Breast epithelium (tissue), 4 donors: ENCODE data around the gene TNS1. TPM values are rescaled to one million over a fixed set of nuclear protein-coding genes. Genes with fewer than 3 reads are reported as not detected.

Experiments
- DNase-seq, 2 donors: peaks; one replicate each; pipeline ENCODE4 v3.0.0-alpha.2; 2019; ENCODE audit warnings: low spot score in 2 of 2
- H3K27ac ChIP-seq, 2 donors: fragments of 200-600 bp; sonication (generic) in 1 of 2; one replicate each; pipeline ENCODE4 v1.5.1; 2016 to 2019; ENCODE audit warnings: mild to moderate bottlenecking in 1 of 2
- H3K27me3 ChIP-seq, 2 donors: fragments of 200-600 bp; sonication (generic) in 1 of 2; one replicate each; pipeline versions ENCODE4 v1.5.1 to v1.6.0; 2017 to 2019; ENCODE audit warnings: control low read depth in 1 of 2, mild to moderate bottlenecking in 1 of 2
- H3K36me3 ChIP-seq: fragments of 200-600 bp; one replicate; pipeline ENCODE4 v1.5.1; 2019
- H3K4me1 ChIP-seq, 2 donors: fragments of 200-600 bp; sonication (generic); one replicate each; pipeline ENCODE4 v1.5.1; 2016 to 2019; ENCODE audit warnings: control low read depth in 1 of 2
- H3K4me3 ChIP-seq, 3 donors: fragments of 200-600 bp; sonication (generic); 1 replicate in 2 of 3; 2 replicates in 1 of 3; pipeline ENCODE4 v1.5.1; 2016 to 2019; ENCODE audit warnings: mild to moderate bottlenecking in 3 of 3, moderate library complexity in 2 of 3
- H3K9me3 ChIP-seq, 2 donors: fragments of 200-600 bp; sonication (generic) in 1 of 2; one replicate each; pipeline ENCODE4 v1.5.1; 2016 to 2019; ENCODE audit warnings: control low read depth in 1 of 2
- CTCF ChIP-seq, 3 donors: fragments of 450-650 bp; IDR thresholded peaks; one replicate each; pipeline ENCODE4 v1.5.1; 2016 to 2017; ENCODE audit warnings: antibody characterized with exemption in 3 of 3, mild to moderate bottlenecking in 3 of 3, moderate library complexity in 3 of 3
- POLR2A ChIP-seq: fragments of 450-650 bp; IDR thresholded peaks from one replicate; pipeline ENCODE4 v1.6.1; 2016; ENCODE audit warnings: antibody characterized with exemption, mild to moderate bottlenecking, moderate library complexity
- POLR2AphosphoS5 ChIP-seq, 3 donors: sonication (generic); formaldehyde crosslinking; IDR thresholded peaks; one replicate each; pipeline ENCODE4 v1.6.1; 2017; ENCODE audit warnings: antibody characterized with exemption in 3 of 3
- intact Hi-C: fragments of 100-400 bp; cut with DNase I; formaldehyde crosslinking; loops from one replicate; pipeline ENCODE4 v1.15.1; 2023; ENCODE audit warnings: low total_unique reads
- total RNA-seq, 3 donors: library from RNA; depleted of rRNA; stranded (reverse); fragments of >200 nt; gene quantifications; one replicate each; pipeline ENCODE4 v1.1.0, GENCODE V29; 2016

TNS1 gene
- total RNA-seq, 3 donors from 2014 or later: 141 to 577 (median 154) TPM

- no peaks in the 10 kb centered on the region for H3K27me3 ChIP-seq
- intact Hi-C loops: no loop called here
- H3K9me3 ChIP-seq: no peaks in the 10 kb centered on the region
- H3K36me3 ChIP-seq: no peaks in the 10 kb centered on the region
- H3K4me1 ChIP-seq: peaks cover 0 to 15% of the 10 kb centered on the region in 2 donors
- no peak for TF ChIP-seq CTCF (IDR thresholded peaks at IDR 0.05)
- peak in 2 of 3 donors; percentile 37 to 42 for TF ChIP-seq POLR2AphosphoS5 (IDR thresholded peaks at IDR 0.05)
- no peak for TF ChIP-seq POLR2A
- H3K4me3 ChIP-seq: peak overlapping the region; percentile 59 to 76 (median 59)
- peak overlapping the region; percentile 80 to 96 for H3K27ac ChIP-seq
- DNase-seq: peak; percentile 65 to 74
Measured at GRCh38 chr2:217943446-217944321, 59.1 kb downstream of the TNS1 start.

DNA sequence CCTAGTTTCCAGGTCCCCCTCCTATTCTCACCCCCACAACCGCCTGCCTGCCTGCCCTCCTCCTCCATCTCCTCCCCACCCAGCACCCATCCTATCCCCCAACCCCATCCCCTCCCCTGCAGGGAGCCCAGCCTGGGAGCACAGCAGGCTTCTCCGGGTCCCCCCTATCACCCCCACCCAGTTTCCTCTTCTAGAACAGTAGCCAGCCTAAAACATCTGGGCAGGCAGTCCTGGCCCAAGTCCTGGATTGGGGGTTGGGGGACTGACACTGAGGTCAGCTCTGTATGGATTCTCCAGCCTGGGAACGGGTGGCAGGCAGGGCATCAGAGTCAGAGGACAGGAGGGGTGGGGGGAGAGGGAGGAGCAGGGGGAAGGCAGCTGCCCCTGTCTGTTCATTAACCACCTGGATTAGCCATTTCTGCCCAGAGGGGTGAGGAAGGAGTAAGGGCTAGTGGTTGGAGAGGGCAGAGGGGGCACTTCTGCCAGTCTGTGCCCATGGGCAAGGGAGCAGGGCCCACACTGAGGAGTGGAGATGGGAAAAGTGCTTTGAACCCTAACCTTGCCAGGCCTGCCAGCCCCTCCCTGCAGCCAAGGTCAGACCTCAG, 60.0 kb downstream of the TNS1 start:
- peak overlapping the region; percentile 59 to 76 (median 59) for H3K4me3 ChIP-seq
- H3K27ac ChIP-seq: peak overlapping the region; percentile 80 to 96
- intact Hi-C loops: no loop called here
- no peak for DNase-seq
- TF ChIP-seq POLR2AphosphoS5 (IDR thresholded peaks at IDR 0.05) (no peak), CTCF (IDR thresholded peaks at IDR 0.05) (no peak)
- peaks cover 0 to 15% of the 10 kb centered on the region in 2 donors for H3K4me1 ChIP-seq
- no peaks in the 10 kb centered on the region for H3K9me3 ChIP-seq
- no peaks in the 10 kb centered on the region for H3K27me3 ChIP-seq
- H3K36me3 ChIP-seq: no peaks in the 10 kb centered on the region

DNA sequence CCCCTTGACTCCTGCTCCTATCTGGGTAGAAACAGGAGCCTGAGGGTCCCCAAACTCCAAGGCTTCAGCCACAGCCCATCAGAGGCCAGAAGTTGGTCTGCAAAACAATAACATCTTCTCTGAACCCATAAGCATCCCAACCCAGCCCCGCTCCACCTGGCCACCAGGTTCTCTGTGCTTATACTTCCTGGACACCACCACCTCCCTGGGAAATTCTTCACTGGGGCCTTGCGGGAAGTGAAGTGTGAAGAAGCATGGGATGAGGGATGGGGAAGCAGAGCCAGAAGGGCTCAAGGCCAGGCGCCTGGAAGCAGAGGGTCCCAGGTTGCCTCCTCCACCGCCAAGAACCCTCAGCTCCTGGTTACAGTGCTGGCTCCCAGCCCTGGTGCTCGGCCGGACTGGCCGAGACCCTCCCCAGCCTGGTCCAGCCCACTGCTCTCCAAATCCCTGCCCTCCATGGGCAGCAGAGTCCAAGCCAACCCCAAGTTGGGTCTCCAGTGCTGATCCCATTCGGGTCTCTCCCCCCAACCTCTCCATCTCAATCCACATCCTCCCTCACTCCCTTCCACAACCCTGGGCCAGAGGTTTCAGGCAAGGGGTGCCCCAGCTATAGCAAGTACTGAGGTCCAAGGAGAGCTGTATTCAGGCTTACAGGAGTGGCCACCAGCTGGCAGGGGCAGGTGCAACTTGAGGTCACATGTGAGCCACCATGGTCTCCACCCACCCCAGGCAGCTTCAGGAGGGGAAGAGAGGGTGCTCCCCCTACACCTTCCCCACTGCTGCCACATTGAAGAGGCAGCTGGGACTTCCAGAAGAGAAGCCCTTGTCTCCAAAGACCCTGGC, 60.7 kb downstream of the TNS1 start:
- intact Hi-C loops: no loop called here
- Histone ChIP-seq H3K4me1 (peaks cover 0 to 16% of the 10 kb centered on the region in 2 donors), H3K27me3 (no peaks in the 10 kb centered on the region), H3K9me3 (no peaks in the 10 kb centered on the region), H3K36me3 (no peaks in the 10 kb centered on the region), H3K4me3 (peak overlapping the region; percentile 59 to 76 (median 59)), H3K27ac (peak overlapping the region; percentile 80 to 96)
- DNase-seq: no peak
- TF ChIP-seq CTCF (IDR thresholded peaks at IDR 0.05): no peak
- TF ChIP-seq POLR2A: no peak
- no peak for TF ChIP-seq POLR2AphosphoS5 (IDR thresholded peaks at IDR 0.05)

DNA sequence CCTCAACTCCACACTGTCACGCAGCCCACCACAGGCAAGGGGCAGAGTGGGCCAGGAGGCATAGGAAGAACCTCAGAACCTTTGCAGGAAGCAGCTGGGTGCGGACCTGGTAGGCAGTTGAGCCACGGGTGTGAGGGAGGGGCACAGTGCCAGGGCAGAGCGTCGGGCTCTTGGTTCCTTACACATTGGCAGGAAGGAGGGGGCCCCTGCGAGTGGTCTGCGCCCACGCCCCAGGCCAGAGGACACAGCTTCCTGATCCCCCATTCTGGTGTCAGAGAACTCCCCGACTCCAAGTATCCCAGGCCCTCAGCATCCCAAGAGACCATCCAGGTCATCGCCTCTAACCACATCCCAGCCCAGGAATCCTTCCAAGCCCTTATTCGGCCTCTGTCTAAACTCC, 61.5 kb downstream of the TNS1 start:
- Histone ChIP-seq H3K4me3 (peak overlapping the region; percentile 59 to 76 (median 59)), H3K27me3 (no peaks in the 10 kb centered on the region), H3K4me1 (peaks cover 0 to 23% of the 10 kb centered on the region in 2 donors), H3K36me3 (no peaks in the 10 kb centered on the region), H3K9me3 (no peaks in the 10 kb centered on the region), H3K27ac (peak overlapping the region; percentile 80 to 96)
- DNase-seq: no peak
- no peak for TF ChIP-seq POLR2A
- TF ChIP-seq POLR2AphosphoS5 (IDR thresholded peaks at IDR 0.05): no peak
- no peak for TF ChIP-seq CTCF (IDR thresholded peaks at IDR 0.05)
- intact Hi-C loops: no loop called here
